GM20000 (cell line): ENCODE data around the gene PPFIA1.

Experiments used
- DNase-seq: peaks from one replicate; pipeline ENCODE4 v3.0.0; 2012; ENCODE audit warnings: low spot score
- CTCF ChIP-seq: IDR thresholded peaks from 2 replicates; pipeline ENCODE4 v1.5.1; 2012; ENCODE audit warnings: mild to moderate bottlenecking, control low read depth; ENCODE audit errors: extremely low read depth, missing control alignments

Gene PPFIA1

GRCh38 chr11:70371241-70371640 lies 100.8 kb downstream of the PPFIA1 start:
- no peak for TF ChIP-seq CTCF
- no peak for DNase-seq

- no peak for TF ChIP-seq CTCF
- DNase-seq, result no peak
Observed at GRCh38 chr11:70372076-70372475, 101.6 kb downstream of the PPFIA1 start.

- TF ChIP-seq CTCF, result no peak
- no peak for DNase-seq
Observed at GRCh38 chr11:70376621-70377020, 106.1 kb downstream of the PPFIA1 start.

- no peak for DNase-seq
- TF ChIP-seq CTCF, result no peak
Observed at GRCh38 chr11:70377645-70378044, 107.2 kb downstream of the PPFIA1 start.

- DNase-seq, result no peak
- TF ChIP-seq CTCF, result no peak
Observed at GRCh38 chr11:70378506-70379134, 108.1 kb downstream of the PPFIA1 start.

- TF ChIP-seq CTCF, result no peak
- no peak for DNase-seq
Observed at GRCh38 chr11:70381350-70381749, 110.9 kb downstream of the PPFIA1 start.

- DNase-seq, result no peak
- no peak for TF ChIP-seq CTCF
Observed at GRCh38 chr11:70381872-70382861, 111.7 kb downstream of the PPFIA1 start.
